Uterus (tissue), 2 donors: ENCODE results near the gene NCS1.

ENCODE experiments used
- CTCF ChIP-seq, 4 experiments: fragments of 200-600 bp in 2 of 4; fragments of 450-650 bp in 2 of 4; sonication (generic) in 2 of 4; IDR thresholded peaks; one replicate each; pipeline ENCODE4 v1.5.1; 2016 to 2019; ENCODE audit warnings: antibody characterized with exemption in 4 of 4, mild to moderate bottlenecking in 2 of 4, moderate library complexity in 1 of 4
- POLR2A ChIP-seq, 2 donors: fragments of 450-650 bp; IDR thresholded peaks; one replicate each; pipeline ENCODE4 v1.6.1; 2016; ENCODE audit warnings: antibody characterized with exemption in 2 of 2, mild to moderate bottlenecking in 1 of 2, moderate library complexity in 1 of 2

- TF ChIP-seq CTCF (IDR thresholded peaks at IDR 0.05) (no peak), POLR2A (IDR thresholded peaks at IDR 0.05) (no peak)
Observed at GRCh38 chr9:130185490-130186031, 13.4 kb downstream of the NCS1 start.
